GM12892 (cell line): Measurements from ENCODE around the gene DENND4B.

ENCODE experiments used
- POLR2A ChIP-seq: IDR thresholded peaks from 2 replicates; pipeline ENCODE4 v1.6.1; 2011; ENCODE audit warnings: low read depth, low read length, control low read depth
- POLR2AphosphoS5 ChIP-seq: IDR thresholded peaks from 2 replicates; pipeline ENCODE4 v1.6.1; 2011; ENCODE audit warnings: low read depth, low read length, control low read depth
- TAF1 ChIP-seq: IDR thresholded peaks from 2 replicates; pipeline ENCODE4 v1.6.1; 2011; ENCODE audit warnings: low read depth, mild to moderate bottlenecking, control low read depth, low read length, borderline replicate concordance

- TF ChIP-seq POLR2AphosphoS5 (no peak), POLR2A (no peak), TAF1 (no peak)
These were observed 16.3 kb downstream of the DENND4B start for GRCh38 chr1:153929981-153930948.
